ENCODE results near the gene SH3PXD2A. TPM values are rescaled to one million over a fixed set of nuclear protein-coding genes. Genes with fewer than 3 reads are reported as not detected.

The SH3PXD2A gene
- total and polyA plus RNA-seq, 2 of the 4 experiments (the other 2 are of a cell fraction) = 6.3 to 23.0 TPM

DNA sequence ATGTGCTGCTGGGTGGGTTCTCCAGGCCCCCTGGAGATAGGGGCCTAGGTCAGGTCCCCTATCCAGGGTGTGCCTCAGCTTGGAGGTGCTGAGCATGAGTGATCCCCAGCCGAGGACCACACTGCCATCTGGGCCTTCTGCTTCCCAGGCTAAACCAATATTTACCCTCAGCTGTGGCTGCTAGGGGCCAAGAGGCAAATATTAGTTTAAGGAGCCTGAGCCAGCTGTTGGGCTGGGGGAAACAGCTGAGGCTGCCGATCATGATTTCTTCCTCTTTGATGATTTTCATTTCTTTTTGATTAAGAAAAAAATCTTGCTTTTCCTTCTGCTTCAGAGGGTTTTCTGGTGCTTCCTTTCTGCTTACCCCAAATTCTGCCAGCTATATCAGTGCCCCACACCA lies 278.5 kb downstream of the SH3PXD2A start:
- no peak overlapping the region for H3K9ac ChIP-seq (ENCODE audit: low read depth, low read length)
- intact Hi-C loops (cut with micrococcal nuclease) = no loop called here
- H3K18ac ChIP-seq (ENCODE audit: low read depth, low read length) = no peak overlapping the region
- no peak overlapping the region for H3K27ac ChIP-seq (ENCODE audit: insufficient read depth, low read length)
- H2AFZ ChIP-seq (replicated peaks; ENCODE audit: low read length, poor library complexity) = no peak overlapping the region
- peaks cover 89% of the 10 kb centered on the region for H3K27me3 ChIP-seq (ENCODE audit: control insufficient read depth, insufficient read depth, low read length)
- CTCF ChIA-PET = interaction anchor here (1.4 kb wide), 1 partner anchor 13 kb away, joined by 6 read pairs; no protein-coding TSS in a partner anchor
- no peak overlapping the region for H2BK120ac ChIP-seq (ENCODE audit: low read depth, low read length)
- no peak overlapping the region for H4K8ac ChIP-seq (ENCODE audit: low read depth in 2 of 2, low read length in 2 of 2)
- no CpG with 5 or more reads among the region's 2 CpGs for WGBS, 2 experiments (ENCODE audit: extremely low coverage in 2 of 2, insufficient read length in 1 of 2)
- H3K4me1 ChIP-seq (ENCODE audit: control insufficient read depth, insufficient read depth, low read length) = peaks cover 5% of the 10 kb centered on the region; the same call in 1 of the 2 replicates
- no peak overlapping the region for H3K56ac ChIP-seq (ENCODE audit: extremely low read depth, insufficient read depth, low read length)
- no peak overlapping the region for H2BK15ac ChIP-seq (ENCODE audit: low read depth, low read length)
- POLR2A ChIA-PET (ENCODE audit: unreplicated experiment) = no interaction called here
- in situ Hi-C loops (cut with MboI; ENCODE audit: low sequenced_read_pairs) = no loop called here
- no peak for DNase-seq
- H4K5ac ChIP-seq (ENCODE audit: low read depth, low read length) = no peak overlapping the region
- no TSS peak for BruUV-seq (replicated peaks)
- no peak overlapping the region for H2AK5ac ChIP-seq (ENCODE audit: low read depth, low read length)
- no peak overlapping the region for H4K91ac ChIP-seq (ENCODE audit: insufficient read depth, low read depth, low read length)
- dilution Hi-C loops (cut with HindIII; ENCODE audit: low sequenced_read_pairs, unreplicated experiment) = no loop called here
- 0 out of 2 replicates have a peak, but pooled peaks cover 3% of the 10 kb centered on the region for H4K20me1 ChIP-seq (ENCODE audit: insufficient read depth, low read length)
- no peak for TF ChIP-seq FOS (IDR thresholded peaks at IDR 0.05; ENCODE audit: low read depth, low read length)
- no peak for TF ChIP-seq ELK1 (IDR thresholded peaks at IDR 0.05; ENCODE audit: borderline replicate concordance, low read depth, low read length)
- no peak for TF ChIP-seq RAD21 (IDR thresholded peaks at IDR 0.05; ENCODE audit: low read length)
- no peak for TF ChIP-seq BHLHE40 (IDR thresholded peaks at IDR 0.05; ENCODE audit: low read depth, low read length)
- no peak for TF ChIP-seq POLR2A (IDR thresholded peaks at IDR 0.05; ENCODE audit: low read depth, low read length)
- no peak for TF ChIP-seq RFX5 (IDR thresholded peaks at IDR 0.05; ENCODE audit: low read depth, low read length)
- TF ChIP-seq MAFK (IDR thresholded peaks at IDR 0.05; ENCODE audit: low read depth, low read length) = no peak
- no peak for TF ChIP-seq NFE2L2 (IDR thresholded peaks at IDR 0.05; ENCODE audit: low read depth, low read length)
- no peak for TF ChIP-seq CEBPB (IDR thresholded peaks at IDR 0.05; ENCODE audit: low read depth, low read length)
- TF ChIP-seq RCOR1 (IDR thresholded peaks at IDR 0.05; ENCODE audit: insufficient replicate concordance, low read length) = no peak
- TF ChIP-seq USF2 (IDR thresholded peaks at IDR 0.05; ENCODE audit: low read depth, low read length) = no peak
- no peak for TF ChIP-seq MAZ (IDR thresholded peaks at IDR 0.05; ENCODE audit: borderline replicate concordance, low read depth, low read length)
- no peak for TF ChIP-seq SMC3 (IDR thresholded peaks at IDR 0.05; ENCODE audit: low read depth, low read length)
- TF ChIP-seq CTCF (conservative IDR thresholded peaks at IDR 0.05; ENCODE audit: low read depth, low read length) = no peak
- H3K79me1 ChIP-seq (ENCODE audit: low read depth in 1 of 2, low read length in 2 of 2) = no peaks in the 10 kb centered on the region
- H3K14ac ChIP-seq (replicated peaks; ENCODE audit: low read depth, low read length) = no peak overlapping the region
- H3K4me2 ChIP-seq (ENCODE audit: low read depth, low read length) = no peak overlapping the region
- no peaks in the 10 kb centered on the region for H3K9me1 ChIP-seq (ENCODE audit: insufficient read depth, low read length)
- no peaks in the 10 kb centered on the region for H3K9me3 ChIP-seq (ENCODE audit: control insufficient read depth, insufficient read depth, low read length)
- no peak overlapping the region for H2BK20ac ChIP-seq (ENCODE audit: low read depth, low read length)
- H2BK5ac ChIP-seq (ENCODE audit: low read depth, low read length, poor library complexity, severe bottlenecking) = no peak overlapping the region
- H3K36me3 ChIP-seq (ENCODE audit: control insufficient read depth, insufficient read depth, low read length) = no peaks in the 10 kb centered on the region
- no peak for ATAC-seq (ENCODE audit: low read depth)
- no peak overlapping the region for H3K4me3 ChIP-seq (ENCODE audit: insufficient read depth, low read depth, low read length)
- H2AK9ac ChIP-seq (replicated peaks; ENCODE audit: low read depth, low read length, poor library complexity) = no peak overlapping the region
- no peak overlapping the region for H3K23ac ChIP-seq (ENCODE audit: low read depth, low read length)
- H3K4ac ChIP-seq (ENCODE audit: low read depth, low read length) = no peak overlapping the region
